Kidney (tissue), 14 donors: ENCODE measurements around the gene GTSE1. TPM values are rescaled to one million over a fixed set of nuclear protein-coding genes. Genes with fewer than 3 reads are reported as not detected.

Source experiments
- DNase-seq, 5 donors: peaks; one replicate each; pipeline ENCODE4 v3.0.0-alpha.2; 2013 to 2020
- FAIRE-seq: peaks from 2 replicates; lab custom pipeline; 2012; peaks lifted over from hg19 to GRCh38; lab: Jason Lieb, UNC
- H3K27ac ChIP-seq, 2 donors: one replicate each; pipeline ENCODE4 v1.7.0; 2013; ENCODE audit warnings: low read depth in 2 of 2, low read length in 2 of 2, inconsistent platforms in 1 of 2
- H3K27me3 ChIP-seq: one replicate; pipeline ENCODE4 v1.7.1; 2013; ENCODE audit warnings: low read length, inconsistent platforms; ENCODE audit not compliant: control insufficient read depth, insufficient read depth
- H3K36me3 ChIP-seq, 3 donors: one replicate each; pipeline versions ENCODE4 v1.7.0 to v1.7.1; 2013; ENCODE audit warnings: low read length in 3 of 3, control low read depth in 1 of 3, inconsistent platforms in 1 of 3; ENCODE audit not compliant: insufficient read depth in 3 of 3, control insufficient read depth in 2 of 3
- H3K4me1 ChIP-seq, 3 donors: one replicate each; pipeline versions ENCODE4 v1.7.0 to v1.7.1; 2013; ENCODE audit warnings: low read length in 3 of 3, inconsistent platforms in 1 of 3, low read depth in 1 of 3; ENCODE audit not compliant: control insufficient read depth in 2 of 3, insufficient read depth in 2 of 3
- H3K4me3 ChIP-seq, 3 donors: one replicate each; pipeline versions ENCODE4 v1.7.0 to v1.8.1; 2013; ENCODE audit warnings: low read length in 3 of 3, control low read depth in 1 of 3, inconsistent platforms in 1 of 3
- H3K9ac ChIP-seq, 3 donors: one replicate each; pipeline versions ENCODE4 v1.7.0 to v1.7.1; 2013; ENCODE audit warnings: low read length in 3 of 3, control low read depth in 1 of 3, inconsistent platforms in 1 of 3
- H3K9me3 ChIP-seq, 3 donors: one replicate each; pipeline versions ENCODE4 v1.7.0 to v1.7.1; 2013; ENCODE audit warnings: low read length in 3 of 3, control low read depth in 1 of 3, inconsistent platforms in 1 of 3; ENCODE audit not compliant: control insufficient read depth in 2 of 3, insufficient read depth in 1 of 3
- CTCF ChIP-seq: IDR thresholded peaks from 3 replicates; pipeline ENCODE4 v1.5.1; 2012; ENCODE audit warnings: mild to moderate bottlenecking, moderate library complexity, borderline replicate concordance; ENCODE audit not compliant: insufficient read depth; ENCODE audit errors: extremely low read depth
- intact Hi-C: fragments of 100-400 bp; cut with DNase I; formaldehyde crosslinking; loops from one replicate; pipeline ENCODE4 v1.11.1; 2022
- polyA plus RNA-seq: library from polyadenylated mRNA; stranded (reverse); fragments of 350-450 nt; fragmentation: Illumina TruSeq; extraction: RNeasy Lipid Tissue Mini Kit (QIAGEN cat#74804); gene quantifications from one replicate; pipeline ENCODE4 v1.2.3, GENCODE V29; 2014; ENCODE audit warnings: low read depth, low replicate concordance; ENCODE audit not compliant: insufficient read depth
- total RNA-seq: library from RNA; stranded (reverse); fragmentation: NEBNext Ultra II Directional; extraction: Animal tissue kit (Norgen Biotek cat#: 25700); gene quantifications from one replicate; pipeline ENCODE4 v1.2.1, GENCODE V29; 2021
- donor health status: control.
- donor health status: control.
- donor health status: control.
- donor health status: control.
- donor health status: control.
- donor health status: DM: yes; HTN: yes; CAD: no.
- donor health status: Normal renal cell carcinoma (clear cell type).

The GTSE1 gene
- total and polyA plus RNA-seq, 2 donors from 2014 or later = 0.41 to 0.94 TPM

GRCh38 chr22:46275455-46276122 lies 21.1 kb upstream of the GTSE1 start:
- Histone ChIP-seq H3K27ac (no peak overlapping the region), H3K4me3 (no peak overlapping the region), H3K27me3 (no peaks in the 10 kb centered on the region), H3K9ac (no peak overlapping the region), H3K36me3 (peaks cover 5 to 83% (median 60%) of the 10 kb centered on the region in 3 donors), H3K9me3 (no peaks in the 10 kb centered on the region), H3K4me1 (peaks cover 0 to 5% (median 0%) of the 10 kb centered on the region in 3 donors)
- no peak for DNase-seq
- no peak for FAIRE-seq
- intact Hi-C loops = no loop called here
- no peak for TF ChIP-seq CTCF

- peaks cover 5 to 91% (median 66%) of the 10 kb centered on the region in 3 donors for H3K36me3 ChIP-seq
- H3K9me3 ChIP-seq = no peaks in the 10 kb centered on the region
- no peak overlapping the region for H3K27ac ChIP-seq
- H3K9ac ChIP-seq = no peak overlapping the region
- H3K4me1 ChIP-seq = peaks cover 0 to 5% (median 0%) of the 10 kb centered on the region in 3 donors
- no peak for FAIRE-seq
- H3K27me3 ChIP-seq = no peaks in the 10 kb centered on the region
- DNase-seq = no peak
- TF ChIP-seq CTCF = no peak
- intact Hi-C loops = no loop called here
- no peak overlapping the region for H3K4me3 ChIP-seq
Observed at GRCh38 chr22:46276563-46276962, 20.1 kb upstream of the GTSE1 start.

GRCh38 chr22:46278656-46279645 lies 17.7 kb upstream of the GTSE1 start:
- no peak for DNase-seq
- intact Hi-C loops = no loop called here
- Histone ChIP-seq H3K36me3 (peaks cover 6 to 84% (median 64%) of the 10 kb centered on the region in 3 donors), H3K9ac (no peak overlapping the region), H3K9me3 (no peaks in the 10 kb centered on the region), H3K4me1 (peaks cover 0 to 3% (median 0%) of the 10 kb centered on the region in 3 donors), H3K27ac (no peak overlapping the region), H3K4me3 (no peak overlapping the region), H3K27me3 (no peaks in the 10 kb centered on the region)
- no peak for TF ChIP-seq CTCF
- FAIRE-seq = no peak
